Measurements from ENCODE around the gene PSMA7. TPM values are rescaled to one million over a fixed set of nuclear protein-coding genes. Genes with fewer than 3 reads are reported as not detected.
A peak's percentile ranks its signal among the peaks of the same experiment; 100 is the strongest.

Gene PSMA7
- total RNA-seq: 334 and 371 TPM in 2 replicates
- polyA plus RNA-seq (2012): 317 TPM

GRCh38 chr20:62143081-62143956 lies at the start of gene PSMA7, which contains the start of gene SS18L1:
PSMA7 (minus strand) TSS chr20:62143394; CDS start chr20:62143303, 91 bp downstream.
SS18L1 (plus strand) TSS chr20:62143769; CDS start chr20:62143821, 52 bp downstream.
- DNase-seq (ENCODE audit: low read depth): peak; percentile 91

- DNase-seq (ENCODE audit: low read depth): no peak
Measured at GRCh38 chr20:62192635-62193034, 49.4 kb upstream of the PSMA7 start.

- DNase-seq (ENCODE audit: low read depth): no peak
Measured at GRCh38 chr20:62191781-62192559, 48.8 kb upstream of the PSMA7 start.

GRCh38 chr20:62190639-62191411 lies 47.6 kb upstream of the PSMA7 start:
- DNase-seq (ENCODE audit: low read depth): no peak

GRCh38 chr20:62186887-62187866 lies 44.0 kb upstream of the PSMA7 start:
- no peak for DNase-seq (ENCODE audit: low read depth)

- DNase-seq (ENCODE audit: low read depth): no peak
Measured at GRCh38 chr20:62186096-62186426, 42.9 kb upstream of the PSMA7 start.

GRCh38 chr20:62183426-62184142 lies 40.4 kb upstream of the PSMA7 start:
- DNase-seq (ENCODE audit: low read depth): no peak

GRCh38 chr20:62182469-62183425 lies 39.6 kb upstream of the PSMA7 start, which contains the start of gene MTG2:
MTG2 (plus strand) TSS chr20:62183028; CDS start chr20:62193421, 10,393 bp downstream.
- DNase-seq (ENCODE audit: low read depth): peak; percentile 97

GRCh38 chr20:62181808-62182207 lies 38.6 kb upstream of the PSMA7 start:
- no peak for DNase-seq (ENCODE audit: low read depth)

GRCh38 chr20:62179162-62179504 lies 35.9 kb upstream of the PSMA7 start:
- DNase-seq (ENCODE audit: low read depth): no peak

- DNase-seq (ENCODE audit: low read depth): no peak
Measured at GRCh38 chr20:62178316-62179161, 35.3 kb upstream of the PSMA7 start.

- no peak for DNase-seq (ENCODE audit: low read depth)
Measured at GRCh38 chr20:62177307-62177706, 34.1 kb upstream of the PSMA7 start.

GRCh38 chr20:62176866-62177265 lies 33.7 kb upstream of the PSMA7 start:
- DNase-seq (ENCODE audit: low read depth): no peak

- DNase-seq (ENCODE audit: low read depth): no peak
Measured at GRCh38 chr20:62175711-62176110, 32.5 kb upstream of the PSMA7 start.

GRCh38 chr20:62174870-62175624 lies 31.9 kb upstream of the PSMA7 start:
- no peak for DNase-seq (ENCODE audit: low read depth)

GRCh38 chr20:62174021-62174804 lies 31.0 kb upstream of the PSMA7 start:
- DNase-seq (ENCODE audit: low read depth): no peak
